IMR-90 (cell line): ENCODE results near the gene UTP14A. TPM values are rescaled to one million over a fixed set of nuclear protein-coding genes. Genes with fewer than 3 reads are reported as not detected.

Experiments used
- ATAC-seq: fragments of 200-7000 bp; cut with Tn5 transposase; 2 replicates; pipeline ENCODE4 v1.9.1; 2020; ENCODE audit warnings: low read depth, mild to moderate bottlenecking, moderate library complexity
- BruUV-seq: library from RNA; stranded (reverse); fragments of 400-500 nt; replicated peaks from 2 replicates; lab custom pipeline; 2021; lab: Mats Ljungman, UMichigan
- CTCF ChIA-PET: fragments of 300-600 bp; formaldehyde crosslinking; extraction: SDS; loops from one replicate; lab custom pipeline; 2021; ENCODE audit warnings: antibody characterized with exemption; lab: Yijun Ruan, JAX
- POLR2A ChIA-PET: fragments of 300-600 bp; sonication (Branson Sonifier 250); formaldehyde crosslinking; loops from one replicate; lab custom pipeline; 2022; ENCODE audit warnings: antibody characterized with exemption; ENCODE audit not compliant: unreplicated experiment; lab: Charles Lee
- DNase-seq: peaks from one replicate; pipeline ENCODE4 v3.0.0; 2013
- H2AFZ ChIP-seq: replicated peaks from 2 replicates; pipeline ENCODE3; 2013; ENCODE audit warnings: low read length, mild to moderate bottlenecking; ENCODE audit not compliant: poor library complexity
- H2AK5ac ChIP-seq: 2 replicates; pipeline ENCODE4 v1.6.1; 2013; ENCODE audit warnings: low read depth, low read length, inconsistent platforms
- H2AK9ac ChIP-seq: replicated peaks from 2 replicates; pipeline ENCODE3; 2013; ENCODE audit warnings: mild to moderate bottlenecking, low read depth, low read length, moderate library complexity; ENCODE audit not compliant: poor library complexity
- H2BK120ac ChIP-seq: 2 replicates; pipeline ENCODE4 v1.6.1; 2013; ENCODE audit warnings: low read depth, low read length, inconsistent platforms
- H2BK15ac ChIP-seq: 3 replicates; pipeline ENCODE4 v1.6.1; 2013; ENCODE audit warnings: low read depth, low read length, inconsistent platforms
- H2BK20ac ChIP-seq: 2 replicates; pipeline ENCODE4 v1.6.1; 2013; ENCODE audit warnings: low read depth, mild to moderate bottlenecking, inconsistent platforms, low read length, moderate library complexity
- H2BK5ac ChIP-seq: 2 replicates; pipeline ENCODE4 v1.6.1; 2013; ENCODE audit warnings: mild to moderate bottlenecking, low read depth, low read length, inconsistent platforms; ENCODE audit not compliant: poor library complexity, severe bottlenecking
- H3K14ac ChIP-seq: replicated peaks from 2 replicates; pipeline ENCODE4 v1.6.1; 2013; ENCODE audit warnings: low read depth, low read length, inconsistent platforms
- H3K18ac ChIP-seq: 2 replicates; pipeline ENCODE4 v1.6.1; 2013; ENCODE audit warnings: low read depth, low read length, control low read depth
- H3K23ac ChIP-seq: 2 replicates; pipeline ENCODE4 v1.6.1; 2013; ENCODE audit warnings: low read depth, low read length, inconsistent platforms
- H3K27ac ChIP-seq: 2 replicates; pipeline ENCODE4 v1.5.1; 2013; ENCODE audit warnings: mild to moderate bottlenecking, control low read depth, low read length; ENCODE audit not compliant: insufficient read depth
- H3K27me3 ChIP-seq: 2 replicates; pipeline ENCODE4 v1.6.1; 2013; ENCODE audit warnings: low read length; ENCODE audit not compliant: control insufficient read depth, insufficient read depth
- H3K36me3 ChIP-seq: 2 replicates; pipeline ENCODE4 v1.6.1; 2013; ENCODE audit warnings: low read length, mixed read lengths; ENCODE audit not compliant: control insufficient read depth, insufficient read depth
- H3K4ac ChIP-seq: 2 replicates; pipeline ENCODE4 v1.6.1; 2013; ENCODE audit warnings: low read depth, low read length, inconsistent platforms
- H3K4me1 ChIP-seq: 2 replicates; pipeline ENCODE4 v1.6.1; 2013; ENCODE audit warnings: low read length, mixed read lengths; ENCODE audit not compliant: control insufficient read depth, insufficient read depth
- H3K4me2 ChIP-seq: 2 replicates; pipeline ENCODE4 v1.6.1; 2013; ENCODE audit warnings: low read depth, mild to moderate bottlenecking, control low read depth, low read length, moderate library complexity
- H3K4me3 ChIP-seq: 2 replicates; pipeline ENCODE4 v1.5.1; 2013; ENCODE audit warnings: low read depth, mild to moderate bottlenecking, control low read depth, low read length, moderate library complexity; ENCODE audit not compliant: insufficient read depth
- H3K56ac ChIP-seq: 2 replicates; pipeline ENCODE4 v1.6.1; 2013; ENCODE audit warnings: low read length, inconsistent platforms; ENCODE audit not compliant: insufficient read depth; ENCODE audit errors: extremely low read depth
- H3K79me1 ChIP-seq, 2 experiments: 2 replicates each; pipeline ENCODE4 v1.6.1; 2013; ENCODE audit warnings: low read length in 2 of 2, inconsistent platforms in 1 of 2, low read depth in 1 of 2
- H3K9ac ChIP-seq: 2 replicates; pipeline ENCODE4 v1.6.1; 2013; ENCODE audit warnings: low read depth, low read length, control low read depth
- H3K9me1 ChIP-seq: 2 replicates; pipeline ENCODE4 v1.6.1; 2013; ENCODE audit warnings: low read length, inconsistent platforms; ENCODE audit not compliant: insufficient read depth
- H3K9me3 ChIP-seq: 2 replicates; pipeline ENCODE4 v1.6.1; 2013; ENCODE audit warnings: low read length; ENCODE audit not compliant: control insufficient read depth, insufficient read depth
- H4K20me1 ChIP-seq: 2 replicates; pipeline ENCODE4 v1.6.1; 2013; ENCODE audit warnings: low read length, inconsistent platforms; ENCODE audit not compliant: insufficient read depth
- H4K5ac ChIP-seq: 2 replicates; pipeline ENCODE4 v1.6.1; 2013; ENCODE audit warnings: mild to moderate bottlenecking, low read depth, low read length, control low read depth
- H4K8ac ChIP-seq, 2 experiments: 2 replicates each; pipeline ENCODE4 v1.6.1; 2013; ENCODE audit warnings: low read depth in 2 of 2, low read length in 2 of 2, control low read depth in 1 of 2, inconsistent platforms in 1 of 2
- H4K91ac ChIP-seq: 2 replicates; pipeline ENCODE4 v1.6.1; 2013; ENCODE audit warnings: low read depth, low read length, inconsistent platforms; ENCODE audit not compliant: insufficient read depth
- BHLHE40 ChIP-seq: fragments of 150-350 bp; IDR thresholded peaks from 2 replicates; pipeline ENCODE4 v1.6.1; 2016; ENCODE audit warnings: mild to moderate bottlenecking, low read depth, low read length
- MAZ ChIP-seq: IDR thresholded peaks from 2 replicates; pipeline ENCODE4 v1.6.1; 2012; ENCODE audit warnings: low read depth, mild to moderate bottlenecking, low read length, improper control_type of control experiment, moderate library complexity, borderline replicate concordance
- RAD21 ChIP-seq: IDR thresholded peaks from 2 replicates; pipeline ENCODE4 v1.6.1; 2012; ENCODE audit warnings: low read length, improper control_type of control experiment
- WGBS, 2 experiments: methylation state at CpG; one replicate each; pipeline versions ENCODE4 v1.1.5 to v1.1.7; 2013; ENCODE audit warnings: missing lambda C conversion rate in 2 of 2; ENCODE audit not compliant: insufficient read length in 1 of 2; ENCODE audit errors: extremely low coverage in 2 of 2; 5-methylcytosine and 5-hydroxymethylcytosine counted together
- dilution Hi-C: fragments of 300-500 bp; cut with HindIII; formaldehyde crosslinking; loops from one replicate; pipeline ENCODE4 v1.14.3; 2018; ENCODE audit warnings: low sequenced_read_pairs; ENCODE audit not compliant: unreplicated experiment
- in situ Hi-C: fragments of 300-500 bp; cut with MboI; formaldehyde crosslinking; loops from 3 replicates; pipeline ENCODE4 v1.14.3; 2019; ENCODE audit warnings: low sequenced_read_pairs, inconsistent platforms, mixed read lengths
- intact Hi-C: fragments of 100-400 bp; cut with micrococcal nuclease; formaldehyde crosslinking; loops from 2 replicates; pipeline ENCODE4 v1.10.0; 2022
- polyA plus RNA-seq, 3 experiments: library from polyadenylated mRNA; depleted of rRNA; stranded (reverse); fragments of >200 nt; gene quantifications; 2 replicates each; pipeline ENCODE4 v1.2.3, GENCODE V29; 2012; ENCODE audit warnings: low replicate concordance in 1 of 3
- total RNA-seq: library from RNA; depleted of rRNA; stranded (reverse); fragments of >200 nt; gene quantifications from 2 replicates; pipeline ENCODE4 v1.2.3, GENCODE V29; 2012

Gene UTP14A
- total and polyA plus RNA-seq, 2 of the 4 experiments (the other 2 are of a cell fraction): 13.8 to 15.2 TPM

- CTCF ChIA-PET: no interaction called here
- H3K4me3 ChIP-seq: no peak overlapping the region
- no peaks in the 10 kb centered on the region for H3K9me3 ChIP-seq
- H3K79me1 ChIP-seq: no peaks in the 10 kb centered on the region
- H2AFZ ChIP-seq: peak overlapping the region; percentile 40
- no peak overlapping the region for H3K27ac ChIP-seq
- BruUV-seq: no TSS peak
- no peaks in the 10 kb centered on the region for H4K20me1 ChIP-seq
- no peak overlapping the region for H4K5ac ChIP-seq
- H2AK5ac ChIP-seq: no peak overlapping the region
- POLR2A ChIA-PET: no interaction called here
- H3K56ac ChIP-seq: no peak overlapping the region
- peak; percentile 76 for DNase-seq
- peaks cover 4% of the 10 kb centered on the region; the same call in 1 of the 2 replicates for H3K9me1 ChIP-seq
- H3K27me3 ChIP-seq: peaks cover 15% of the 10 kb centered on the region
- no peak overlapping the region for H3K23ac ChIP-seq
- no peak overlapping the region for H2BK5ac ChIP-seq
- peak; percentile 82 for ATAC-seq
- H3K14ac ChIP-seq: no peak overlapping the region
- WGBS, 2 experiments: no CpG with 5 or more reads among the region's 3 CpGs
- no peaks in the 10 kb centered on the region for H3K4me1 ChIP-seq
- no peak overlapping the region for H4K91ac ChIP-seq
- intact Hi-C loops (no loop called here), dilution Hi-C loops (no loop called here), in situ Hi-C loops (no loop called here)
- no peak overlapping the region for H3K9ac ChIP-seq
- no peak overlapping the region for H2AK9ac ChIP-seq
- no peak overlapping the region for H2BK20ac ChIP-seq
- 0 out of 2 replicates have a peak, but pooled peaks have one; percentile 12 for TF ChIP-seq BHLHE40
- no peak for TF ChIP-seq MAZ
- TF ChIP-seq RAD21: no peak
- H3K4ac ChIP-seq: no peak overlapping the region
- H2BK120ac ChIP-seq: no peak overlapping the region
- no peak overlapping the region for H4K8ac ChIP-seq
- no peak overlapping the region for H3K4me2 ChIP-seq
- H2BK15ac ChIP-seq: no peak overlapping the region
- H3K36me3 ChIP-seq: no peaks in the 10 kb centered on the region
- H3K18ac ChIP-seq: no peak overlapping the region
Measured at GRCh38 chrX:129875669-129876068, 30.3 kb upstream of the UTP14A start.
